SK-N-MC (cell line): Measurements from ENCODE around the gene AKAP6.

ENCODE experiments used
- EZH2 ChIP-seq: fragments of 200-600 bp; sonication (generic); IDR thresholded peaks from one replicate; pipeline ENCODE4 v1.6.1; 2017; ENCODE audit warnings: antibody characterized with exemption
- FOXP2 ChIP-seq: optimal IDR thresholded peaks from 2 replicates; pipeline ENCODE3; 2011; ENCODE audit warnings: mild to moderate bottlenecking, moderate library complexity; ENCODE audit not compliant: insufficient read depth; ENCODE audit errors: extremely low read length, control extremely low read depth
- POLR2AphosphoS5 ChIP-seq: IDR thresholded peaks from 2 replicates; pipeline ENCODE4 v1.6.1; 2012; ENCODE audit warnings: mild to moderate bottlenecking, low read depth, low read length, borderline replicate concordance

DNA sequence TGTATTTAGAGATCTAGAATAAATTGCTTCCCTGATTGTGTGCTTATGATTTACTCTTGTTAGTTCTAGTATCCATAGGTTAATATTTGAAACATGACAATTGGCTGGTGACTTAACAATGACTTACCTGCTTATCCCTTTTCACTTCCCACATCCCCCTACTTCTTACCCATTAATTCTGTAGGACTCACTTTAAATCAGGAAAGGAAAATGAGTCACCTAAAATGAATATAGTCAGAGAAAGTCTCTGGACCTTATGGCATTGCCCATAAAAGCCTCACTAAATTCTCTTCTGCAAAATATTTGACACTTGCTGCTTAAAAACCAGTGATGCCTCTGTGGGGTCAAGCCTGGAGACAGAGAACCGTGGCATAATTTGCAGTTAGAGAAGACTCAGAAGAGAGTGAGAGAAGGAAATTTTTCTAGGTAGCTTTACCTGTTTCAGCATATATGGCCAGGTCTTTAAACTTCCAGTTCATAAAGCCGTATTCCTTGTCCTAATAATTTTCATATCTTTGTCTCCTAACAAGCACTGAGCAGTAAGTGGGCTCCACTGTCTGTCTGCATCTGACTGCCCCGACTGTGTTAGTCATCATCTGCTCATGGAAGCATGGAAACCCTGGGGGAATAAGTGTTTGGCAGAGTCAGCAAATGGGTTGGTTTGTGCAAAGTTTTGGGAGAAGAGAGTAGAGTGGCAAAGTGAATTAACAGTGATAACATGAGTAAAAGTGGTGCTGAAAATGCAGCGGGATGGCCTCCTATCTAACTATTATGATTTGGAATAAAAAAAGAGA lies 294.4 kb downstream of the AKAP6 start:
- TF ChIP-seq EZH2, result no peak
- no peak for TF ChIP-seq POLR2AphosphoS5
- TF ChIP-seq FOXP2, result no peak
